MM.1S (cell line): ENCODE data around the gene RPTOR.

Experiments used
- CTCF ChIP-seq: fragments of 300-600 bp; sonication (generic); IDR thresholded peaks from 2 replicates; pipeline ENCODE4 v1.5.1; 2016; ENCODE audit warnings: antibody characterized with exemption, low read length, mixed read lengths
- EZH2 ChIP-seq: fragments of 300-600 bp; sonication (generic); optimal IDR thresholded peaks from 2 replicates; pipeline ENCODE3; 2017; ENCODE audit warnings: low read depth, mild to moderate bottlenecking, antibody characterized with exemption, low read length, mixed read lengths
- EZH2phosphoT487 ChIP-seq: fragments of 300-600 bp; sonication (generic); IDR thresholded peaks from 2 replicates; pipeline ENCODE4 v1.6.1; 2018; ENCODE audit warnings: antibody characterized with exemption, low read length

GRCh38 chr17:80838311-80839025, 293.8 kb downstream of the RPTOR start:
- TF ChIP-seq CTCF (no peak), EZH2phosphoT487 (no peak), EZH2 (no peak)
